HG03378 (cell line): ENCODE measurements around the gene PIF1.
"Not testable (repeated sequence)": the region's sequence is repeated elsewhere in the genome, so short reads cannot be mapped to it uniquely, and the experiment has no call there.

Experiments used
- ATAC-seq: cut with Tn5 transposase; IDR thresholded peaks from one replicate; pipeline ENCODE4 v1.9.1; 2021; ENCODE audit warnings: mild to moderate bottlenecking, moderate library complexity; ENCODE audit not compliant: unreplicated experiment

PIF1 gene

GRCh38 chr15:64810497-64811326, 14.7 kb downstream of the PIF1 start:
- no peak for ATAC-seq

- no peak for ATAC-seq
Observed at GRCh38 chr15:64809649-64810496, 15.6 kb downstream of the PIF1 start.

GRCh38 chr15:64808785-64809453, 16.5 kb downstream of the PIF1 start:
- no peak for ATAC-seq

- no peak for ATAC-seq
Observed at GRCh38 chr15:64807751-64808222, 17.7 kb downstream of the PIF1 start.

- ATAC-seq: no peak
Observed at GRCh38 chr15:64807051-64807749, 18.2 kb downstream of the PIF1 start.

GRCh38 chr15:64806509-64806908, 18.9 kb downstream of the PIF1 start:
- ATAC-seq: no peak

GRCh38 chr15:64804619-64805018, 20.8 kb downstream of the PIF1 start:
- no peak for ATAC-seq

GRCh38 chr15:64803526-64803925, 21.9 kb downstream of the PIF1 start:
- no peak for ATAC-seq

GRCh38 chr15:64800476-64800875, 25.0 kb downstream of the PIF1 start:
- ATAC-seq: no peak

GRCh38 chr15:64798905-64799304, 26.5 kb downstream of the PIF1 start:
- ATAC-seq: not testable (repeated sequence)

- ATAC-seq: not testable (repeated sequence)
Observed at GRCh38 chr15:64795921-64796320, 29.5 kb downstream of the PIF1 start.

GRCh38 chr15:64795299-64795698, 30.1 kb downstream of the PIF1 start:
- not testable (repeated sequence) for ATAC-seq

- no peak for ATAC-seq
Observed at GRCh38 chr15:64792282-64792681, 33.2 kb downstream of the PIF1 start.

- ATAC-seq: no peak
Observed at GRCh38 chr15:64791401-64791800, 34.0 kb downstream of the PIF1 start.

GRCh38 chr15:64783796-64784195, 41.7 kb downstream of the PIF1 start:
- no peak for ATAC-seq

- no peak for ATAC-seq
Observed at GRCh38 chr15:64782751-64783150, 42.7 kb downstream of the PIF1 start.

GRCh38 chr15:64781299-64781698, 44.1 kb downstream of the PIF1 start:
- no peak for ATAC-seq

GRCh38 chr15:64780600-64781156, 44.8 kb downstream of the PIF1 start:
- no peak for ATAC-seq

- no peak for ATAC-seq
Observed at GRCh38 chr15:64779630-64780029, 45.8 kb downstream of the PIF1 start.

GRCh38 chr15:64779024-64779423, 46.4 kb downstream of the PIF1 start:
- ATAC-seq: no peak
